ENCODE results near the gene TULP4. TPM values are rescaled to one million over a fixed set of nuclear protein-coding genes. Genes with fewer than 3 reads are reported as not detected.

The TULP4 gene
- total RNA-seq, 2 experiments from 2014 or later: 18.4 to 18.5 TPM

GRCh38 chr6:158405933-158406332, 93.7 kb downstream of the TULP4 start:
- CTCF ChIA-PET: interaction anchor here (0.8 kb wide), 1 partner anchor 34 kb away, joined by 3 read pairs; no protein-coding TSS in a partner anchor
- Mint-ChIP-seq H3K4me1 (ENCODE audit: low read depth) (peaks cover 10% of the 10 kb centered on the region), H3K4me3 (no peak overlapping the region), H3K9me3 (no peaks in the 10 kb centered on the region), H3K36me3 (ENCODE audit: low read depth) (no peaks in the 10 kb centered on the region), H3K27me3 (no peaks in the 10 kb centered on the region), H3K27ac (no peak overlapping the region)
- POLR2A ChIA-PET: interaction anchor here (0.5 kb wide), 1 partner anchor 367 kb away, joined by 3 read pairs; no protein-coding TSS in a partner anchor
- intact Hi-C loops (cut with micrococcal nuclease): no loop called here
- DNase-seq: no peak
- no peak for TF ChIP-seq CTCF (IDR thresholded peaks at IDR 0.05)
- no peak for ATAC-seq

- H3K36me3 Mint-ChIP-seq (ENCODE audit: low read depth): no peaks in the 10 kb centered on the region
- CTCF ChIA-PET: interaction anchor here (0.8 kb wide), 1 partner anchor 35 kb away, joined by 3 read pairs; no protein-coding TSS in a partner anchor
- H3K4me3 Mint-ChIP-seq: no peak overlapping the region
- POLR2A ChIA-PET: no interaction called here
- no peak for TF ChIP-seq CTCF (IDR thresholded peaks at IDR 0.05)
- no peak overlapping the region for H3K27ac Mint-ChIP-seq
- peaks cover 10% of the 10 kb centered on the region for H3K4me1 Mint-ChIP-seq (ENCODE audit: low read depth)
- ATAC-seq (no peak), DNase-seq (no peak)
- no peaks in the 10 kb centered on the region for H3K27me3 Mint-ChIP-seq
- intact Hi-C loops (cut with micrococcal nuclease): no loop called here
- no peaks in the 10 kb centered on the region for H3K9me3 Mint-ChIP-seq
These were observed 94.5 kb downstream of the TULP4 start for GRCh38 chr6:158406736-158407135.

GRCh38 chr6:158408013-158408412, 95.7 kb downstream of the TULP4 start:
- intact Hi-C loops (cut with micrococcal nuclease): no loop called here
- Mint-ChIP-seq H3K9me3 (no peaks in the 10 kb centered on the region), H3K27ac (no peak overlapping the region), H3K36me3 (ENCODE audit: low read depth) (peaks cover 2% of the 10 kb centered on the region), H3K27me3 (no peaks in the 10 kb centered on the region), H3K4me3 (no peak overlapping the region), H3K4me1 (ENCODE audit: low read depth) (peaks cover 10% of the 10 kb centered on the region)
- CTCF ChIA-PET: interaction anchor here (1.6 kb wide), 1 partner anchor 187 kb away, joined by 3 read pairs; no protein-coding TSS in a partner anchor
- no peak for DNase-seq
- POLR2A ChIA-PET: no interaction called here
- TF ChIP-seq CTCF (IDR thresholded peaks at IDR 0.05): no peak
- ATAC-seq: no peak

GRCh38 chr6:158408552-158409130, 96.4 kb downstream of the TULP4 start:
- Mint-ChIP-seq H3K4me3 (no peak overlapping the region), H3K27ac (no peak overlapping the region), H3K4me1 (ENCODE audit: low read depth) (peaks cover 10% of the 10 kb centered on the region), H3K36me3 (ENCODE audit: low read depth) (peaks cover 5% of the 10 kb centered on the region), H3K9me3 (no peaks in the 10 kb centered on the region), H3K27me3 (no peaks in the 10 kb centered on the region)
- CTCF ChIA-PET: interaction anchor here (1.1 to 1.6 kb wide), 2 partner anchors 22 to 187 kb away, joined by 3 read pairs; no protein-coding TSS in a partner anchor
- TF ChIP-seq CTCF (IDR thresholded peaks at IDR 0.05): no peak
- DNase-seq (no peak), ATAC-seq (no peak)
- intact Hi-C loops (cut with micrococcal nuclease): no loop called here
- POLR2A ChIA-PET: no interaction called here

- Mint-ChIP-seq H3K36me3 (ENCODE audit: low read depth) (peaks cover 5% of the 10 kb centered on the region), H3K27ac (no peak overlapping the region), H3K4me3 (no peak overlapping the region), H3K4me1 (ENCODE audit: low read depth) (peaks cover 10% of the 10 kb centered on the region), H3K27me3 (no peaks in the 10 kb centered on the region), H3K9me3 (no peaks in the 10 kb centered on the region)
- ChIA-PET POLR2A (no interaction called here), CTCF (interaction anchor here (1.1 to 1.6 kb wide), 2 partner anchors 23 to 188 kb away, joined by 3 read pairs; no protein-coding TSS in a partner anchor)
- DNase-seq (no peak), ATAC-seq (no peak)
- intact Hi-C loops (cut with micrococcal nuclease): no loop called here
- TF ChIP-seq CTCF (IDR thresholded peaks at IDR 0.05): no peak
These were observed 97.2 kb downstream of the TULP4 start for GRCh38 chr6:158409451-158409850.

Measured in activated CD8-positive, alpha-beta T cell treated with anti-CD3 and anti-CD28 coated beads for 36 hours (primary cell).